Right ventricle myocardium superior (tissue), 1 donor: ENCODE measurements around the gene TRPM1. TPM values are rescaled to one million over a fixed set of nuclear protein-coding genes. Genes with fewer than 3 reads are reported as not detected.
"Not testable (repeated sequence)": the region's sequence is repeated elsewhere in the genome, so short reads cannot be mapped to it uniquely, and the experiment has no call there.

Experiments
- ATAC-seq: fragments of 200-7000 bp; cut with Tn5 transposase; one replicate; pipeline ENCODE4 v1.9.1; 2020; ENCODE audit warnings: mild to moderate bottlenecking; ENCODE audit not compliant: poor library complexity
- DNase-seq: peaks from one replicate; pipeline ENCODE4 v3.0.0-alpha.2; 2020
- intact Hi-C: fragments of 100-400 bp; cut with DNase I; formaldehyde crosslinking; loops from one replicate; pipeline ENCODE4 v1.11.2; 2022
- total RNA-seq: library from RNA; stranded (reverse); fragmentation: NEBNext Ultra II Directional; extraction: Animal tissue kit (Norgen Biotek cat#: 25700); gene quantifications from one replicate; pipeline ENCODE4 v1.2.1, GENCODE V29; 2021
- donor health status: DM: no; HTN: yes; CAD: no; lungs with severe emphysema.

TRPM1 gene
- total RNA-seq, 1 donor from 2014 or later: not detected

DNA sequence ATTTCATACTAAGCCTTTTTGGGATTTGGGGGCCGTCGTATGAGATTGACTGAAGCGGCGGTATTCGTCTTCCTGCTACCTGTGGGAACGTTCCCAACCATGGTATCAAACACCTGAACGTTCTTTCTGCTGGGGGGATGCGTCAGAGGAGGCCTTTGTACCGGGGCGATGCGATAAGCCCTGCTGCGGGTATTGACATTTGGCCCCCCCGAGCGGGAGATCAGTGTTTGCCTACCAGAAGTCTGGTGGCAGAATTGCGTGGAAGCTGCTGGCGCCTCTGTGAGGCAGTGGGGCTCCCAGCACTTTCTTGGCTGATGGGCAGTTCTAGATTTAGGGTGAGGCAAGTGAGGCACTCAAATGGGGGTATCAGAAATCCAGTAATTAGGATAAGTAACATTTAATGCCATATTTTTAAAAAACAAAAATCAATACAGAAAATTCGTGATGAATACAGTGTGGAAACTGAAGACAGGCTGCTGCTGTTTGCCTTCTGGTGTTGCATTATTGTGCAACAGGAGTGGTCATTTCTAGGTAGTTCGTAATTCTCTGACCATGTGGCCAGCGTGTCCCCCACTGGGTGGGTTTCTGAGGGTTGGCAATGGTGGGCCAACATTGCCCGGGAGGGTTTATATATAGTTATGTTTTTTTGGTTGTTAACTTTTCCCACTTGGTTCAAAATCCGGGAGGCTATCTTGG is 12.7 kb downstream of the TRPM1 start:
- DNase-seq: no peak
- intact Hi-C loops: no loop called here
- ATAC-seq: no peak

- ATAC-seq, DNase-seq, intact Hi-C loops: not testable (repeated sequence)
Measured at GRCh38 chr15:31088041-31088440, 13.5 kb downstream of the TRPM1 start.

- DNase-seq: no peak
- intact Hi-C loops: no loop called here
Measured at GRCh38 chr15:31086344-31086743, 15.2 kb downstream of the TRPM1 start.

DNA sequence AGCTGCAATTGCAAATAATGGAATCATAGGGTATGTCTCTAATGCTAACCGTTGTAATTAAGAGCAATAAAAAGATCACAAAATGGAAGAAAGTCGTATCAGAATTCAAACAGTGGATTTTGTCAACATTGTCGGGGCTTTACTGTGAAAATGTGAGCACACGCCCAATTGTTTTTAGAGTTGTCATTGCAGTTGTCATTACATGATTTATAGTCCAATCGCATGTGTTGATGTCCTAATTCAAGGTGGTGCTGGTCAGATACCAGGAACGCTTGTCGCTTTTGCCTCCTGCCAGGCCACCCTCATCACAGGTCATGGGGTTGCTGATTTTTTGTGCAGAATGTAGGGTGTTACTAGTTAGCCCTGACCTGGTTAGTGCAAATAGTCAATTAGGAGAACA is 16.2 kb downstream of the TRPM1 start:
- ATAC-seq: no peak
- intact Hi-C loops: no loop called here
- no peak for DNase-seq

More at GRCh38 chr15:31086344-31086743, 15.2 kb downstream of the TRPM1 start:
- no peak for ATAC-seq

- DNase-seq: no peak
- intact Hi-C loops: no loop called here
- no peak for ATAC-seq
Measured at GRCh38 chr15:31084176-31084575, 17.3 kb downstream of the TRPM1 start.

DNA sequence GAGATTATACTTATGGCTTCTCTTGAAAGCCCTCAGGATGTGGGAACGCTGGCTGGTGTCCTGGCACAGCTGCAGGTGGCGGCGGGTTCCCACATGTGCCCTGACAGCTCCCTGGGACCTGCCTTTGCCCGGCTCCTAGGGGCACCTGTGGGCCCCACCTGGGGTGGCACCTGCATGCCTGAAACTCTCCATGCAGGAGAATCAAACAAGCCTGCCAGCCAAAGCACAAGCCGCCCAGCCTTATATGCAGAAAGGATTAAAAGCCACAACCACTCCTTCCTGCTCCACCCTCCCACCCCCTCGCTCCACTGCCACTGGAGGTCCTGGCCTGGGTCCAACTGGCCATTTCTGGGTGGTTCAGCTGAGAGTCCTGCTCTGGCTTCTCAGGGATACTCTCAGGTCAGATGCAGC is 18.1 kb downstream of the TRPM1 start:
- intact Hi-C loops: no loop called here
- DNase-seq: no peak
- no peak for ATAC-seq

- intact Hi-C loops: no loop called here
- ATAC-seq: no peak
- DNase-seq: no peak
Measured at GRCh38 chr15:31082771-31083369, 18.7 kb downstream of the TRPM1 start.

GRCh38 chr15:31081588-31082250 is 19.8 kb downstream of the TRPM1 start:
- no peak for ATAC-seq
- intact Hi-C loops: no loop called here
- no peak for DNase-seq

- ATAC-seq: no peak
- intact Hi-C loops: no loop called here
Measured at GRCh38 chr15:31081056-31081455, 20.5 kb downstream of the TRPM1 start.

GRCh38 chr15:31080591-31081014 is 20.9 kb downstream of the TRPM1 start:
- ATAC-seq (peak; percentile 91), DNase-seq (peak; percentile 78)
- intact Hi-C loops: no loop called here

More at GRCh38 chr15:31081056-31081455, 20.5 kb downstream of the TRPM1 start:
- DNase-seq: no peak

- DNase-seq (no peak), ATAC-seq (no peak)
- intact Hi-C loops: no loop called here
Measured at GRCh38 chr15:31079519-31079918, 22.0 kb downstream of the TRPM1 start.

DNA sequence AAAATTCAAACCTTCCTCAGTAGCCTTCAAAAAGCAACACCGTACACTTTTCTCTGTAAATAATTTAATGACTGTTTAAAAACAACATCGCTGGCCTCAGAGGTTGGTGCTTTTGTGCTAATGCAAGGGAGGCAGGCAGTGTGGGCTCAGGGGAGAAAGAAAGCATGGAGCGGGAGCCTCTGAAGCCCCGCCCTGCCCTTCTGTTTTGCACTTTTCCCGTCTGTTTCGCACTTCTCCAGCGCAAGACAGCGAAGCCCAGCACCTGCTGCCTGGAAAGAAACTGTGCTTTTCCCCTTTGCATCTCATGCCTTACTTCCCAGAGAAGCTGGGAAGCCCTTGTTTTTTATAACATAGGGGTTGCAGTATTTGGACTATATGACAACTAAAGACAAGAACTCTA is 23.1 kb downstream of the TRPM1 start:
- ATAC-seq (no peak), DNase-seq (no peak)
- intact Hi-C loops: no loop called here

GRCh38 chr15:31077941-31078340 is 23.6 kb downstream of the TRPM1 start:
- intact Hi-C loops: no loop called here
- DNase-seq: no peak
- no peak for ATAC-seq

GRCh38 chr15:31077181-31077580 is 24.3 kb downstream of the TRPM1 start:
- no peak for DNase-seq
- intact Hi-C loops: no loop called here
- ATAC-seq: no peak

GRCh38 chr15:31074321-31074720 is 27.2 kb downstream of the TRPM1 start:
- intact Hi-C loops: no loop called here
- ATAC-seq: no peak
- DNase-seq: no peak

DNA sequence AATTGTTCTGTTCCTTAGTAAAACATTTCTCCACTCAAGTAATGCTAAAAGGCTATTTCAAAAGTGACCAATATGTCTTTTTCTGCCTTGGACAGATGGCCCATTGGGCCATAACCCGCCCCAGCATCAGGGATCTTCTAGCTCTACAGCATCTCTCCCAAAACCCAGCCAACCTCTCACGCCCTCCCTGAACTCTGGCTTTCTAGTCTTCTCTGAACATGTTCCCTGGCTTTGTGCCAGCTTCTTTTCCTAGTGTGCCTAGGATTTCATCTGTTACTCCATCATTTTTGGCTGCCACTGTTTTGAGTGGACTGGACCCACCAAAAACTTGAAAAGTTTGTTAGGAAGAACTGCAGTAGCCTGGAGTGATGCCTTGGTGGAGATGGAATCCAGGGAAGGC is 30.7 kb downstream of the TRPM1 start:
- intact Hi-C loops: no loop called here
- ATAC-seq: no peak
- no peak for DNase-seq

DNA sequence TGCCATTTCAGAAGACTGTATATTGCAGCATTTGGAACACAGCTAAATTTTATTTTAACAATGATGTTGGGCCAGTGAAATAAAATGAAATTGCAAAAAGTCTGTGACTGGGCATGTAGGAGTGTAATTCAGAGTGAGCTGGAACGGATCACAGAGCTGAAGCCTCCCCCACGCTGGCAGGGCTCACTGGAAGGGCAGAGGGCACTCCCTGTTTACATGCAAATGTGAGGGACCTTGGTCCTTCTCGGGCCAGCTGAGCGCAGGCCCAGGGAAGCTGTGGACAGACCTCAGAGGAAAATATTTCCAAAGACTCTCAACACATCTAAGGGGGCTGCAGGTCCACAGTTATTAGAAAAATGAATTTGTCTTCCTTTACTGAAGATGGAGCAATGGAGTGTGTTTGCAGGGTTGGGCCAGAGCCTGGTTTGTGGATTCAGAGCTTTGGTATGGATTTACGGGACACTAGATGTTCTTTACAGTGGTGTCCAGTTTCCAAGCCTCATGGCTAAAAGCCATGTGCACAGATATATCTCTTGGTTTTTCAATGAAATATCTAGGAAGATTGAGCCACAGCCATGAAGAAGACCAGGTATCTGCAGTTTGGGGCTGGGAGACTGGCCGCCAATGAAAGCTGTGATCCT is 32.0 kb downstream of the TRPM1 start:
- intact Hi-C loops: no loop called here
- DNase-seq (no peak), ATAC-seq (no peak)

DNA sequence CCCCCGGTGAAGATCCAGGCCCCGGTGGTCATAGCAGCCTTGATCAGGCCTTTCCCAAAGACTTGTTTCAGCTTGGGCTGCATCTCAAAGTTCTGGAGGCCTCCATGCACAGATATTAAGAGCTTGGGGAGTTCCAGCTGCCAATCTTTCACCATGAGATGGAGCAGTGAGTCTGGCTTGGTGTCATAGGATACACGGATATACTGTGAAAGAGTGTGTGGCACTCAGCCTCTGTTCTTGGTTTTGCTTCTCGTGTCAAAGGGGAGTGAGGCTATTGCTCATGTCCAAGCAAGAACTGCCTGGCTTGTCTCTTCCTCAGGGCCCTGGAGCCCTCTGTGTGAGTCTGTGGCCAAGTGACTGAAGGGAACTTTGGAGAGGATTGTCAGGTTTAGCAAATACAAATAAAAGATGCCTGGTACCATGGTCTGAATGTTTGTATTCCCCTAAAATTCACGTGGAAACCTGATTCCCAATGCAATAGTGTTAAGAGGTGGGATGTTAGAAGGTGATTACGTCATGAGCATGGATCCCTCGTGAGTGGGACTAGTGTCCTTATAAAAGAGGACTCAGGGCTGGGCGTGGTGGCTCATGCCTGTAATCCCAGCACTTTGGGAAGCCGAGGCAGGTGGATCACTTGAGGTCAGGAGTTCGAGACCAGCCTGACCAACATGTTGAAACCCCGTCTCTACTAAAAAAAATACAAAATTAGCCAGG is 33.5 kb downstream of the TRPM1 start:
- ATAC-seq: no peak
- DNase-seq: no peak
- intact Hi-C loops: no loop called here

- DNase-seq: no peak
- no peak for ATAC-seq
- intact Hi-C loops: no loop called here
Measured at GRCh38 chr15:31065824-31066223, 35.7 kb downstream of the TRPM1 start.
